GM12892 (cell line): ENCODE measurements around the gene CCNYL1.

Experiments used
- POLR2A ChIP-seq: IDR thresholded peaks from 2 replicates; pipeline ENCODE4 v1.6.1; 2011; ENCODE audit warnings: low read depth, low read length, control low read depth
- POLR2AphosphoS5 ChIP-seq: IDR thresholded peaks from 2 replicates; pipeline ENCODE4 v1.6.1; 2011; ENCODE audit warnings: low read depth, low read length, control low read depth
- TAF1 ChIP-seq: IDR thresholded peaks from 2 replicates; pipeline ENCODE4 v1.6.1; 2011; ENCODE audit warnings: low read depth, mild to moderate bottlenecking, control low read depth, low read length, borderline replicate concordance

GRCh38 chr2:207683879-207684627 is 27.4 kb upstream of the CCNYL1 start:
- TF ChIP-seq POLR2A (no peak), POLR2AphosphoS5 (no peak), TAF1 (no peak)
